ENCODE results near the gene PBX1.

The PBX1 gene

GRCh38 chr1:164559342-164560051, 513 bp downstream of the PBX1 start:
- no peak for TF ChIP-seq POLR2A (IDR thresholded peaks at IDR 0.05; ENCODE audit: low read depth, low read length)
- DNase-seq (ENCODE audit: insufficient read length, low spot score) (no peak), FAIRE-seq (no peak)

GRCh38 chr1:164560121-164560541, 1.1 kb downstream of the PBX1 start:
- DNase-seq (ENCODE audit: insufficient read length, low spot score) = no peak
- FAIRE-seq = no peak
- no peak for TF ChIP-seq POLR2A (IDR thresholded peaks at IDR 0.05; ENCODE audit: low read depth, low read length)

- no peak for TF ChIP-seq POLR2A (IDR thresholded peaks at IDR 0.05; ENCODE audit: low read depth, low read length)
- FAIRE-seq (no peak), DNase-seq (ENCODE audit: insufficient read length, low spot score) (no peak)
These were observed 1.6 kb downstream of the PBX1 start for GRCh38 chr1:164560556-164560955.

GRCh38 chr1:164561007-164561406, 2.0 kb downstream of the PBX1 start:
- FAIRE-seq (no peak), DNase-seq (ENCODE audit: insufficient read length, low spot score) (no peak)
- no peak for TF ChIP-seq POLR2A (IDR thresholded peaks at IDR 0.05; ENCODE audit: low read depth, low read length)

GRCh38 chr1:164561472-164561871, 2.5 kb downstream of the PBX1 start:
- TF ChIP-seq POLR2A (IDR thresholded peaks at IDR 0.05; ENCODE audit: low read depth, low read length) = no peak
- FAIRE-seq (no peak), DNase-seq (ENCODE audit: insufficient read length, low spot score) (no peak)

- no peak for DNase-seq (ENCODE audit: insufficient read length, low spot score)
- no peak for TF ChIP-seq POLR2A (IDR thresholded peaks at IDR 0.05; ENCODE audit: low read depth, low read length)
- FAIRE-seq = no peak
These were observed 3.1 kb downstream of the PBX1 start for GRCh38 chr1:164562061-164562460.

- no peak for DNase-seq (ENCODE audit: insufficient read length, low spot score)
- FAIRE-seq = peak; percentile 52
- TF ChIP-seq POLR2A (IDR thresholded peaks at IDR 0.05; ENCODE audit: low read depth, low read length) = no peak
These were observed 3.5 kb downstream of the PBX1 start for GRCh38 chr1:164562511-164562910.

- FAIRE-seq = no peak
- DNase-seq (ENCODE audit: insufficient read length, low spot score) = no peak
- TF ChIP-seq POLR2A (IDR thresholded peaks at IDR 0.05; ENCODE audit: low read depth, low read length) = no peak
These were observed 4.0 kb downstream of the PBX1 start for GRCh38 chr1:164562947-164563520.

GRCh38 chr1:164563721-164564360, 4.9 kb downstream of the PBX1 start:
- TF ChIP-seq POLR2A (IDR thresholded peaks at IDR 0.05; ENCODE audit: low read depth, low read length) = no peak
- no peak for DNase-seq (ENCODE audit: insufficient read length, low spot score)
- FAIRE-seq = no peak

GRCh38 chr1:164564378-164564777, 5.4 kb downstream of the PBX1 start:
- DNase-seq (ENCODE audit: insufficient read length, low spot score) = no peak
- TF ChIP-seq POLR2A (IDR thresholded peaks at IDR 0.05; ENCODE audit: low read depth, low read length) = no peak
- FAIRE-seq = no peak

- TF ChIP-seq POLR2A (IDR thresholded peaks at IDR 0.05; ENCODE audit: low read depth, low read length) = no peak
- FAIRE-seq (no peak), DNase-seq (ENCODE audit: insufficient read length, low spot score) (no peak)
These were observed 6.4 kb downstream of the PBX1 start for GRCh38 chr1:164565357-164565756.

- no peak for DNase-seq (ENCODE audit: insufficient read length, low spot score)
- FAIRE-seq = no peak
- no peak for TF ChIP-seq POLR2A (IDR thresholded peaks at IDR 0.05; ENCODE audit: low read depth, low read length)
These were observed 8.8 kb downstream of the PBX1 start for GRCh38 chr1:164567774-164568173.

- DNase-seq (ENCODE audit: insufficient read length, low spot score) = no peak
- FAIRE-seq = no peak
- no peak for TF ChIP-seq POLR2A (IDR thresholded peaks at IDR 0.05; ENCODE audit: low read depth, low read length)
These were observed 10.3 kb downstream of the PBX1 start for GRCh38 chr1:164569241-164569640.

- DNase-seq (ENCODE audit: insufficient read length, low spot score) (no peak), FAIRE-seq (no peak)
- TF ChIP-seq POLR2A (IDR thresholded peaks at IDR 0.05; ENCODE audit: low read depth, low read length) = no peak
These were observed 10.9 kb downstream of the PBX1 start for GRCh38 chr1:164569866-164570265.

GRCh38 chr1:164571333-164571732, 12.3 kb downstream of the PBX1 start:
- no peak for TF ChIP-seq POLR2A (IDR thresholded peaks at IDR 0.05; ENCODE audit: low read depth, low read length)
- no peak for FAIRE-seq

More at GRCh38 chr1:164571333-164571732, 12.3 kb downstream of the PBX1 start:
- DNase-seq (ENCODE audit: insufficient read length, low spot score) = no peak
